Head of caudate nucleus (tissue), 42 donors: ENCODE measurements around the gene SEL1L2.

Experiments
- DNase-seq, 42 donors: peaks; one replicate each; pipeline versions ENCODE4 v3.0.0 to v3.0.0-alpha.2; 2020 to 2021; ENCODE audit warnings: mixed read lengths in 7 of 42
- intact Hi-C: fragments of 100-400 bp; cut with DNase I; formaldehyde crosslinking; loops from one replicate; pipeline ENCODE4 v1.15.0; 2022

SEL1L2 gene

GRCh38 chr20:13838664-13839063, 151.8 kb downstream of the SEL1L2 start:
- intact Hi-C loops = no loop called here
- DNase-seq = peak in 1 of 42 donors; percentile 32

- intact Hi-C loops = no loop called here
- DNase-seq = peak in 1 of 42 donors; percentile 14
These were observed 158.9 kb downstream of the SEL1L2 start for GRCh38 chr20:13831476-13831875.

- intact Hi-C loops = no loop called here
- DNase-seq = no peak
These were observed 164.9 kb downstream of the SEL1L2 start for GRCh38 chr20:13825465-13825864.

GRCh38 chr20:13824459-13824858, 166.0 kb downstream of the SEL1L2 start:
- intact Hi-C loops = loop anchor here (5.0 kb wide), 1 partner anchor 228 kb away; no protein-coding TSS in a partner anchor
- no peak for DNase-seq

- intact Hi-C loops = loop anchor here (5.0 kb wide), 1 partner anchor 230 kb away; no protein-coding TSS in a partner anchor
- DNase-seq = no peak
These were observed 168.0 kb downstream of the SEL1L2 start for GRCh38 chr20:13822459-13822858.

GRCh38 chr20:13821876-13822275, 168.5 kb downstream of the SEL1L2 start:
- intact Hi-C loops = loop anchor here (5.0 kb wide), 1 partner anchor 230 kb away; no protein-coding TSS in a partner anchor
- no peak for DNase-seq

- intact Hi-C loops = loop anchor here (5.0 kb wide), 1 partner anchor 232 kb away; no protein-coding TSS in a partner anchor
- peak in 1 of 42 donors; percentile 8 for DNase-seq
These were observed 170.3 kb downstream of the SEL1L2 start for GRCh38 chr20:13819885-13820645.

GRCh38 chr20:13817342-13817741, 173.1 kb downstream of the SEL1L2 start:
- intact Hi-C loops = no loop called here
- DNase-seq = no peak

GRCh38 chr20:13816757-13817156, 173.7 kb downstream of the SEL1L2 start:
- intact Hi-C loops = no loop called here

GRCh38 chr20:13814672-13815071, 175.7 kb downstream of the SEL1L2 start:
- no peak for DNase-seq
- intact Hi-C loops = no loop called here

More at GRCh38 chr20:13816757-13817156, 173.7 kb downstream of the SEL1L2 start:
- no peak for DNase-seq

- intact Hi-C loops = no loop called here
- no peak for DNase-seq
These were observed 176.5 kb downstream of the SEL1L2 start for GRCh38 chr20:13813910-13814309.

GRCh38 chr20:13810446-13810845, 180.0 kb downstream of the SEL1L2 start:
- intact Hi-C loops = no loop called here
- no peak for DNase-seq

- no peak for DNase-seq
- intact Hi-C loops = no loop called here
These were observed 180.6 kb downstream of the SEL1L2 start for GRCh38 chr20:13809855-13810254.

- no peak for DNase-seq
- intact Hi-C loops = no loop called here
These were observed 181.0 kb downstream of the SEL1L2 start for GRCh38 chr20:13809373-13809772.

- intact Hi-C loops = no loop called here
- peak in 39 of 42 donors; percentile 20 to 86 (median 51) for DNase-seq
These were observed 189.7 kb downstream of the SEL1L2 start for GRCh38 chr20:13800728-13801134.

- no peak for DNase-seq
- intact Hi-C loops = no loop called here
These were observed 190.4 kb downstream of the SEL1L2 start for GRCh38 chr20:13799974-13800373.
